HCT116 (cell line): Measurements from ENCODE around the gene SGPP2. TPM values are rescaled to one million over a fixed set of nuclear protein-coding genes. Genes with fewer than 3 reads are reported as not detected.

Experiments
- ATAC-seq: fragments of 200-7000 bp; cut with Tn5 transposase; 2 replicates; pipeline ENCODE4 v1.9.1; 2020; ENCODE audit warnings: mild to moderate bottlenecking, moderate library complexity
- BruUV-seq: library from RNA; stranded (reverse); fragments of 400-500 nt; replicated peaks from 2 replicates; lab custom pipeline; 2021; lab: Mats Ljungman, UMichigan
- CTCF ChIA-PET: fragments of 300-600 bp; sonication (Branson Sonifier 250); formaldehyde crosslinking; loops from one replicate; lab custom pipeline; 2021; ENCODE audit warnings: antibody characterized with exemption; lab: Charles Lee
- POLR2A ChIA-PET: fragments of 300-600, 350-600 bp; sonication (Branson Sonifier 250); formaldehyde crosslinking; loops from one replicate; lab custom pipeline; 2021; ENCODE audit warnings: antibody characterized with exemption; lab: Charles Lee
- RAD21 ChIA-PET, 2 experiments: fragments of 300-600 bp; sonication (Branson Sonifier 250); formaldehyde crosslinking; loops; one replicate each; lab custom pipeline; 2023; ENCODE audit warnings: low total read pairs in 2 of 2; ENCODE audit not compliant: uncharacterized antibody in 2 of 2, unreplicated experiment in 2 of 2, low non-redundant PET in 1 of 2; lab: Charles Lee
- DNase-seq: peaks from one replicate; pipeline ENCODE4 v3.0.0-alpha.2; 2010; ENCODE audit warnings: low read depth, low spot score
- H2AFZ ChIP-seq: fragments of 200-600 bp; shearing (Covaris generic), sonication (generic); 2 replicates; pipeline ENCODE4 v1.6.1; 2017; ENCODE audit warnings: low read depth, mixed run types, mixed read lengths, antibody characterized with exemption, low read length; ENCODE audit not compliant: poor library complexity, severe bottlenecking
- H3K27ac ChIP-seq: 2 replicates; pipeline ENCODE4 v1.5.1; 2012; ENCODE audit warnings: low read depth, low read length
- H3K27me3 ChIP-seq: fragments of 200-600 bp; sonication (generic); 2 replicates; pipeline ENCODE4 v1.6.1; 2016; ENCODE audit warnings: mixed run types, low read length, mixed read lengths; ENCODE audit not compliant: insufficient read depth
- H3K36me3 ChIP-seq, 2 experiments: fragments of 200-500 bp in 1 of 2; fragments of 200-600 bp in 1 of 2; sonication (Bioruptor generic) in 1 of 2; sonication (generic) in 1 of 2; 2 replicates each; pipeline versions ENCODE4 v1.5.1 to v1.6.1; 2014 to 2016; ENCODE audit warnings: low read length in 2 of 2, inconsistent platforms in 1 of 2, mixed read lengths in 1 of 2, mixed run types in 1 of 2; ENCODE audit not compliant: insufficient read depth in 2 of 2, control insufficient read depth in 1 of 2
- H3K4me1 ChIP-seq, 2 experiments: fragments of 200-600 bp in 1 of 2; sonication (generic) in 1 of 2; 2 replicates each; pipeline versions ENCODE4 v1.5.1 to v1.6.1; 2012 to 2017; ENCODE audit warnings: low read length in 2 of 2, inconsistent platforms in 1 of 2, mild to moderate bottlenecking in 1 of 2, mixed read lengths in 1 of 2, mixed run types in 1 of 2, moderate library complexity in 1 of 2; ENCODE audit not compliant: insufficient read depth in 2 of 2, control insufficient read depth in 1 of 2
- H3K4me2 ChIP-seq: fragments of 200-600 bp; sonication (generic); 2 replicates; pipeline ENCODE4 v1.6.1; 2017; ENCODE audit warnings: mixed run types, low read length, mixed read lengths
- H3K4me3 ChIP-seq, 2 experiments: fragments of 200-600 bp in 1 of 2; sonication (generic) in 1 of 2; replicated peaks in 1 of 2; 2 replicates each; pipeline ENCODE4 v1.5.1; 2011 to 2016; ENCODE audit warnings: low read length in 2 of 2, control low read depth in 1 of 2, low read depth in 1 of 2, mild to moderate bottlenecking in 1 of 2, mixed read lengths in 1 of 2, mixed run types in 1 of 2
- H3K79me2 ChIP-seq: fragments of 200-600 bp; sonication (generic); 2 replicates; pipeline ENCODE4 v1.6.1; 2017; ENCODE audit warnings: mild to moderate bottlenecking, mixed run types, low read length, moderate library complexity, mixed read lengths; ENCODE audit not compliant: insufficient read depth
- H3K9ac ChIP-seq: fragments of 200-600 bp; sonication (generic); 2 replicates; pipeline ENCODE4 v1.6.1; 2016; ENCODE audit warnings: low read length, mixed read lengths
- H3K9me2 ChIP-seq: fragments of 200-600 bp; sonication (generic), shearing (Covaris generic); 2 replicates; pipeline ENCODE4 v1.6.1; 2017; ENCODE audit warnings: mixed run types, mild to moderate bottlenecking, moderate library complexity; ENCODE audit not compliant: insufficient read depth
- H3K9me3 ChIP-seq, 2 experiments: fragments of 200-500 bp in 1 of 2; fragments of 200-600 bp in 1 of 2; sonication (Bioruptor generic) in 1 of 2; sonication (generic) in 1 of 2; 2 replicates each; pipeline ENCODE4 v1.6.1; 2014 to 2017; ENCODE audit warnings: low read length in 2 of 2, mixed read lengths in 2 of 2, inconsistent platforms in 1 of 2, low read depth in 1 of 2, mild to moderate bottlenecking in 1 of 2, mixed run types in 1 of 2, moderate library complexity in 1 of 2; ENCODE audit not compliant: control insufficient read depth in 1 of 2, insufficient read depth in 1 of 2
- H4K20me1 ChIP-seq: fragments of 200-600 bp; sonication (generic), shearing (Covaris generic); 2 replicates; pipeline ENCODE4 v1.6.1; 2017; ENCODE audit warnings: mixed run types, mild to moderate bottlenecking, moderate library complexity; ENCODE audit not compliant: insufficient read depth
- ELF1 ChIP-seq: IDR thresholded peaks from 2 replicates; pipeline ENCODE4 v1.6.1; 2012; ENCODE audit warnings: low read depth, borderline replicate concordance
- EZH2phosphoT487 ChIP-seq: fragments of 200-600 bp; IDR thresholded peaks from 2 replicates; pipeline ENCODE4 v1.6.1; 2018; ENCODE audit warnings: antibody characterized with exemption, borderline replicate concordance
- FOSL1 ChIP-seq: IDR thresholded peaks from 2 replicates; pipeline ENCODE4 v1.6.1; 2012; ENCODE audit warnings: low read depth
- POLR2A ChIP-seq: IDR thresholded peaks from 2 replicates; pipeline ENCODE4 v1.7.0; 2011; ENCODE audit warnings: borderline replicate concordance; ENCODE audit not compliant: insufficient read depth, insufficient read length; ENCODE audit errors: extremely low read depth
- REST ChIP-seq: IDR thresholded peaks from 2 replicates; pipeline ENCODE4 v1.6.1; 2012; ENCODE audit warnings: low read depth
- SIN3A ChIP-seq: IDR thresholded peaks from 2 replicates; pipeline ENCODE4 v1.6.1; 2012; ENCODE audit warnings: low read depth
- SP1 ChIP-seq: IDR thresholded peaks from 2 replicates; pipeline ENCODE4 v1.6.1; 2012; ENCODE audit warnings: low read depth
- SRF ChIP-seq: IDR thresholded peaks from 2 replicates; pipeline ENCODE4 v1.6.1; 2012; ENCODE audit warnings: low read depth
- ZBTB33 ChIP-seq: IDR thresholded peaks from 2 replicates; pipeline ENCODE4 v1.6.1; 2011; ENCODE audit warnings: mild to moderate bottlenecking, low read length, moderate library complexity; ENCODE audit not compliant: insufficient replicate concordance; ENCODE audit errors: extremely low read depth
- ZFX ChIP-seq: fragments of 450-650 bp; IDR thresholded peaks from 2 replicates; pipeline ENCODE4 v1.6.1; 2017
- intact Hi-C: fragments of 100-400 bp; cut with micrococcal nuclease; formaldehyde crosslinking; loops from 2 replicates; pipeline ENCODE4 v1.10.0; 2022
- total RNA-seq: library from RNA; stranded (reverse); gene quantifications from one replicate; pipeline ENCODE4 v1.2.1, GENCODE V29; 2021; ENCODE audit not compliant: unreplicated experiment

The SGPP2 gene
- total RNA-seq, 1 experiment from 2014 or later, result 1.6 TPM

DNA sequence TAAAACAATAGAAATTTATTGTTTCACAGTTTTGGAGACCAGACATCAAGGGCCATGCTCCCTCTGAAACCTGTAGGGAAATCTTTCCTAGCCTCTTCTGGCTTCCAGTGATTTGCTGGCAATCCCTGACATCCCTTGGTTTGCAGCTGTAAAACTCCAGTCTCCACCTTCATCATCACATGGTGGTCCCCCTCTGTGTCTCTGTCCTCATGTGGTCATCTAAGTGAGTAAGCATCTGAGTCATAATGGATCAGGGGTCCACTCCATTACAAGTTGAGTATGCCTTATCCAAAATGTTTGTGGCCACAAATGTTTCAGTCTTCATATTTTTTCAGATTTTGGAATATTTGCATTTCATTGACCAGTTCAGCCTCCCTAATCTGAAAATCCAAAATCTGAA, 5.6 kb upstream of the SGPP2 start:
- intact Hi-C loops, result no loop called here
- H3K27me3 ChIP-seq, result peaks cover 7% of the 10 kb centered on the region; the same call in 1 of the 2 replicates
- no peak overlapping the region for H3K4me2 ChIP-seq
- ChIA-PET POLR2A (no interaction called here), RAD21 (no interaction called here), CTCF (no interaction called here)
- H3K9ac ChIP-seq, result no peak overlapping the region
- no peak overlapping the region for H2AFZ ChIP-seq
- no peaks in the 10 kb centered on the region for H3K36me3 ChIP-seq
- DNase-seq, result no peak
- H3K79me2 ChIP-seq, result no peaks in the 10 kb centered on the region
- no peak for TF ChIP-seq SRF
- TF ChIP-seq EZH2phosphoT487, result no peak
- no peak for TF ChIP-seq POLR2A
- TF ChIP-seq SP1, result no peak
- no peak for TF ChIP-seq ZBTB33
- TF ChIP-seq, all 23 proteins: peak for 0
- H3K9me3 ChIP-seq, result 0 out of 4 replicates have a peak, but pooled peaks cover 0 to under 1% of the 10 kb centered on the region in 2 experiments
- H3K27ac ChIP-seq, result no peak overlapping the region
- no peak overlapping the region for H3K4me3 ChIP-seq
- BruUV-seq, result no TSS peak
- no peak for ATAC-seq
- H3K4me1 ChIP-seq, result peaks cover 0 to 2% of the 10 kb centered on the region in 2 experiments; a peak in 1 of 4 replicates
- H3K9me2 ChIP-seq, result no peaks in the 10 kb centered on the region
- H4K20me1 ChIP-seq, result no peaks in the 10 kb centered on the region

DNA sequence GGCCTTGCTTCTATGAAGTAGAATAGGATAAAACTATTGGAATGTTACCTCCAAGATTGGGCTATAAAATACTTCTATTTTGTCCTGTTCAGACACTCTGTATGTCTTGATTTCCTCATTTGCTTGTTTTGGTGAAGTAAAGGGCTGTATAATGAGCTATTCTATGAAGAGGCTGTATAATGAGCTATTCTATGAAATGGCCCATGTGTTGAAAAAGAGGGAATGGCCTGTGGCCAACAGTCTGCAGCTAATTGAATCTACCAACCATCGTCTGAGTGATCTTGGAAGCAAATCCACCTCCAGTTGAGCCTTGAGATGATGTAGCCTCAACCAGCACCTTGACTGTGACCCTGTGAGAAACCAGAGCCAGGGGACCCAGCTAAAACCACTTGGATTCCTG, 3.8 kb upstream of the SGPP2 start:
- Histone ChIP-seq H3K9me2 (no peaks in the 10 kb centered on the region), H4K20me1 (no peaks in the 10 kb centered on the region)
- POLR2A ChIA-PET, result no interaction called here

More for the DNA sequence above, 3.8 kb upstream of the SGPP2 start:
- DNase-seq (no peak), ATAC-seq (no peak)
- no peaks in the 10 kb centered on the region for H3K9me3 ChIP-seq
- H3K27me3 ChIP-seq, result peaks cover 10% of the 10 kb centered on the region; the same call in 1 of the 2 replicates
- H3K36me3 ChIP-seq, result no peaks in the 10 kb centered on the region
- H3K4me1 ChIP-seq, result peaks cover 0 to 13% of the 10 kb centered on the region in 2 experiments; a peak in 2 of 4 replicates
- H3K9ac ChIP-seq, result no peak overlapping the region
- CTCF ChIA-PET, result no interaction called here
- no peak overlapping the region for H3K4me2 ChIP-seq
- TF ChIP-seq SIN3A (no peak), ELF1 (no peak), REST (no peak), ZFX (no peak), FOSL1 (no peak)
- RAD21 ChIA-PET, result no interaction called here
- no TSS peak for BruUV-seq
- H3K27ac ChIP-seq, result no peak overlapping the region
- no peak overlapping the region for H3K4me3 ChIP-seq
- intact Hi-C loops, result no loop called here
- no peak overlapping the region for H2AFZ ChIP-seq
- H3K79me2 ChIP-seq, result no peaks in the 10 kb centered on the region
